ENCODE results near the gene ABCA12.
"Not testable (repeated sequence)": the region's sequence is repeated elsewhere in the genome, so short reads cannot be mapped to it uniquely, and the experiment has no call there.

Gene ABCA12

GRCh38 chr2:215138479-215138878 lies at the start of gene ABCA12:
ABCA12 (minus strand) TSS chr2:215138626; CDS start chr2:215138208, 418 bp downstream.
- no peak for DNase-seq

- no peak for DNase-seq
These were observed 49.7 kb upstream of the ABCA12 start for GRCh38 chr2:215188078-215188477.

- no peak for DNase-seq
These were observed 47.6 kb upstream of the ABCA12 start for GRCh38 chr2:215186021-215186420.

- DNase-seq = no peak
These were observed 39.7 kb upstream of the ABCA12 start for GRCh38 chr2:215178121-215178520.

- DNase-seq = no peak
These were observed 33.4 kb upstream of the ABCA12 start for GRCh38 chr2:215171796-215172195.

GRCh38 chr2:215171151-215171550 lies 32.7 kb upstream of the ABCA12 start:
- no peak for DNase-seq

GRCh38 chr2:215166505-215166904 lies 28.1 kb upstream of the ABCA12 start:
- not testable (repeated sequence) for DNase-seq

GRCh38 chr2:215163319-215163718 lies 24.9 kb upstream of the ABCA12 start:
- not testable (repeated sequence) for DNase-seq

- no peak for DNase-seq
These were observed 22.9 kb upstream of the ABCA12 start for GRCh38 chr2:215161301-215161829.

- DNase-seq = no peak
These were observed 21.7 kb upstream of the ABCA12 start for GRCh38 chr2:215160081-215160480.

- DNase-seq = no peak
These were observed 18.0 kb upstream of the ABCA12 start for GRCh38 chr2:215156453-215156852.

- no peak for DNase-seq
These were observed 11.5 kb upstream of the ABCA12 start for GRCh38 chr2:215149894-215150293.

GRCh38 chr2:215149486-215149885 lies 11.1 kb upstream of the ABCA12 start:
- DNase-seq = no peak

GRCh38 chr2:215149060-215149459 lies 10.6 kb upstream of the ABCA12 start:
- no peak for DNase-seq

- no peak for DNase-seq
These were observed 7.2 kb upstream of the ABCA12 start for GRCh38 chr2:215145611-215146010.

- no peak for DNase-seq
These were observed 5.9 kb upstream of the ABCA12 start for GRCh38 chr2:215144106-215144875.

GRCh38 chr2:215143458-215143857 lies 5.0 kb upstream of the ABCA12 start:
- no peak for DNase-seq

- DNase-seq = no peak
These were observed 3.3 kb upstream of the ABCA12 start for GRCh38 chr2:215141706-215142105.

- DNase-seq = no peak
These were observed 1.8 kb upstream of the ABCA12 start for GRCh38 chr2:215140166-215140707.

- no peak for DNase-seq
These were observed 585 bp downstream of the ABCA12 start for GRCh38 chr2:215137741-215138340.

GRCh38 chr2:215137329-215137686 lies 1.1 kb downstream of the ABCA12 start:
- no peak for DNase-seq

- no peak for DNase-seq
These were observed 1.6 kb downstream of the ABCA12 start for GRCh38 chr2:215136669-215137328.

GRCh38 chr2:215120401-215120800 lies 18.0 kb downstream of the ABCA12 start:
- DNase-seq = no peak

GRCh38 chr2:215119847-215120246 lies 18.6 kb downstream of the ABCA12 start:
- DNase-seq = no peak
